Coronary artery (tissue), 2 donors: ENCODE data around the gene DIP2B.
"Not testable (repeated sequence)": the region's sequence is repeated elsewhere in the genome, so short reads cannot be mapped to it uniquely, and the experiment has no call there.

Experiments
- DNase-seq: peaks from one replicate; pipeline ENCODE4 v3.0.0-alpha.2; 2017; ENCODE audit warnings: low spot score
- H3K27ac ChIP-seq, 2 donors: fragments of 200-600 bp; sonication (generic); one replicate each; pipeline ENCODE4 v1.5.1; 2016 to 2019
- H3K4me3 ChIP-seq: fragments of 200-600 bp; sonication (generic); 2 replicates; pipeline ENCODE4 v1.5.1; 2016; ENCODE audit warnings: mild to moderate bottlenecking, moderate library complexity
- TF ChIP-seq, protein P1 (sequence below): fragments of 200-600 bp; sonication (generic); IDR thresholded peaks from one replicate; pipeline ENCODE4 v1.5.1; 2019; ENCODE audit warnings: antibody characterized with exemption

DIP2B gene

DNA sequence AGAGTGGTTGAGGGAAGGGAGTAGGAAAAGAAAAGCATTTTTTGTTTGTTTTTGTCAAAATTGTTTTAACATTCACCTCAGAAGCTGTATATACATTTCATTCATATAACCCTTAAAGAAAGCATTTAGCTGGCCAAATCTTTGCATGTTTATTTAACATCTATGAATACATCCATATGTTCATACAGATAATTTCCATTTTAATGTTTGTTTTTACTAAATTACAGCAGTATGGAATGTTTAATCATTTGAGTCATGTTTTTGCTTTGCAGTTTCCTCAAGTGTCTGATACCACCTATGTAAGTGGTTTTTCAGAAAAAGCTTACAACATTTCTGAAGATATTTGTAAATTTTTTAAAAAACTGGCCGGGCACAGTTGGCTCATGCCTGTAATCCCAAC lies 174.8 kb downstream of the DIP2B start:
- Histone ChIP-seq H3K4me3 (no peak overlapping the region), H3K27ac (no peak overlapping the region)
- TF ChIP-seq, protein P1, sequence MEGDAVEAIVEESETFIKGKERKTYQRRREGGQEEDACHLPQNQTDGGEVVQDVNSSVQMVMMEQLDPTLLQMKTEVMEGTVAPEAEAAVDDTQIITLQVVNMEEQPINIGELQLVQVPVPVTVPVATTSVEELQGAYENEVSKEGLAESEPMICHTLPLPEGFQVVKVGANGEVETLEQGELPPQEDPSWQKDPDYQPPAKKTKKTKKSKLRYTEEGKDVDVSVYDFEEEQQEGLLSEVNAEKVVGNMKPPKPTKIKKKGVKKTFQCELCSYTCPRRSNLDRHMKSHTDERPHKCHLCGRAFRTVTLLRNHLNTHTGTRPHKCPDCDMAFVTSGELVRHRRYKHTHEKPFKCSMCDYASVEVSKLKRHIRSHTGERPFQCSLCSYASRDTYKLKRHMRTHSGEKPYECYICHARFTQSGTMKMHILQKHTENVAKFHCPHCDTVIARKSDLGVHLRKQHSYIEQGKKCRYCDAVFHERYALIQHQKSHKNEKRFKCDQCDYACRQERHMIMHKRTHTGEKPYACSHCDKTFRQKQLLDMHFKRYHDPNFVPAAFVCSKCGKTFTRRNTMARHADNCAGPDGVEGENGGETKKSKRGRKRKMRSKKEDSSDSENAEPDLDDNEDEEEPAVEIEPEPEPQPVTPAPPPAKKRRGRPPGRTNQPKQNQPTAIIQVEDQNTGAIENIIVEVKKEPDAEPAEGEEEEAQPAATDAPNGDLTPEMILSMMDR = no peak
- DNase-seq = no peak

DNA sequence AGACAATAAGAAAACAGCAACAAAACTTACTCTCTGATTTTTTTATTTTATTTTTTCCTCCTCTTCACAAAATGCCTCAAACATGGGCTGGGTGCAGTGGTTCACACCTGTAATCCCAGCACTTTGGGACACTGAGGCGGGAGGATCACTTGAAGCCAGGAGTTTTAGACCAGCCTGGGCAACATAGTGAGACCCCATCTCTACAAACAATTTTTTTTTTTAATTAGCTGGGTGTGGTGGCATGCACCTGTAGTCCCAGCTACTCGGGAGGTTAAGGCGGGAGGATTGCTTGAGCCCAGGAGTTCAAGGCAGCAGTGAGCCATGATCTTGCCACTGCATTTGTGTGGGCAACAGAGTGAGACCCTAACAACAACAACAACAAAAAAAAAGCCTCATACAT lies 176.3 kb downstream of the DIP2B start:
- not testable (repeated sequence) for H3K4me3 ChIP-seq, DNase-seq, H3K27ac ChIP-seq

DNA sequence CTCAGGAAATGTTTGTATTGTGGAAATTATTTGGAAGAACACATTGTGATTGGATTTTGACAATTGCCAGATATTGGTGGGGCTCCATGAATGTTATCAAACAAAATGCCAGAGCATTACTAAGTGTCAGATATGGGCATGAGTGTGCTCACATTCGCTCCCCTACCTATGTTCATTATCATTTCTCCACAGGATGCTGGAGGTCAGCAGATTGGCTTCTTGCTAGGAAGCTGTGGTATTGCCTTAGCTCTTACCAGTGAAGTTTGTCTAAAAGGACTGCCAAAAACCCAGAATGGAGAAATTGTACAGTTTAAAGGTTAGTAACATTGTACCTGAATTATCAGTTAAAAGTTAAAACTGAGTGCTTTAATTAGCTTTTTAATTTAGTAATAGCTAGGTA lies 180.9 kb downstream of the DIP2B start:
- H3K27ac ChIP-seq = no peak overlapping the region
- no peak overlapping the region for H3K4me3 ChIP-seq
- TF ChIP-seq, protein P1 = no peak
- DNase-seq = no peak

DNA sequence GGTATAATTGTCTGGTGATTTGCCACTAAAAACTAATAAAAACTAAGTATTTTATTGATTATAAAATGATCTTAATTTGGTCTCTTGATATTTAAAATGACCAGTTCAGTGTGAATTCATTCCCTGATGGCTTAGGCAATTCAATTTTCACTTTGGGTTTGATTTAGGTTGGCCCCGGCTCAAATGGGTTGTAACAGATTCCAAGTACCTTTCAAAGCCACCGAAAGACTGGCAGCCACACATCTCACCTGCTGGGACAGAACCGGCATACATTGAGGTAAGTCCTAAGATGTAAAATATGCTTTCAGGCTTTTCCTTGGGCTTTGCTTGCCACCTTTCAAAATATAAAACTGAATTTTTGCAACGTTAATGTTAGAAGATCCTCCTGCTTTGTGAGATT lies 181.6 kb downstream of the DIP2B start:
- H3K4me3 ChIP-seq = no peak overlapping the region
- no peak for DNase-seq
- H3K27ac ChIP-seq = no peak overlapping the region
- TF ChIP-seq, protein P1 = no peak

DNA sequence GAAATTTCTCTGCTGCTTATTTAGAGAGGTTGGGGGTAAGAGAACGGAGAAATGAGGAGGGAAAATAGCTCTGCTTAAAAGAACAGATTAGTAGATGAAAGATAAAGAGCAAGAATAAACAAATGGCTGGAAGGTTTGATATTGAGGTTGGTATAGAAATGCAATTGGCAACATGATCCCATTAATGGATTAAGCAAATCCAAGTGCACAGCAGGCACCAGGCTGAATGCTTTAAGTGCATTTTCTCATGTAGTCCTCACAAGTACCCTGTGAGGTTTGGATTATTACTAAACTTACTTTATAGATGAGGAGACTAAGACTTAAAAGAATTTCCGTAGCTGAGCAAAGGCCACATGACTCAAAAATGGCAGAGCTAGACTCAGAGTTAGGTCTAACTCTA lies 182.2 kb downstream of the DIP2B start:
- DNase-seq = no peak
- TF ChIP-seq, protein P1 = no peak
- no peak overlapping the region for H3K27ac ChIP-seq
- H3K4me3 ChIP-seq = no peak overlapping the region

DNA sequence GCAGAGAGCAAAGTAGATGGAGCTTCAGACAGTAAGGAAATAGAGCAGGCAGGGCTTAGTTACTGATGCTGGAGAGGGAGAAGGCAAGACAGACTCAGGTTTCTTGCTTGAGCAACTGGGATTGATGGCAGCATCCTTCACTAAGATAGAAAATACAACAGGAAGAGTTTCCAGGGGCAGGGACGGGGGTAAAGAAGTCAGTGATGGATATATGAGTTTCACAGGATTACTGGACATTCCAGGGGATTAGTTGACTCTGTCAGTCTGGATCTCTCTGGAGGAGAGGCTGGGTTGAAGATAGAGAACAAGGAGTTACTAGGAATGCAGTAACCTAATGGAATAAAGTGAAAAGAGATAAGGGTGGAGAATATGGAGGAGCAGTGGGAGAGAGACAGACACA lies 184.7 kb downstream of the DIP2B start:
- no peak overlapping the region for H3K27ac ChIP-seq
- DNase-seq = no peak

DNA sequence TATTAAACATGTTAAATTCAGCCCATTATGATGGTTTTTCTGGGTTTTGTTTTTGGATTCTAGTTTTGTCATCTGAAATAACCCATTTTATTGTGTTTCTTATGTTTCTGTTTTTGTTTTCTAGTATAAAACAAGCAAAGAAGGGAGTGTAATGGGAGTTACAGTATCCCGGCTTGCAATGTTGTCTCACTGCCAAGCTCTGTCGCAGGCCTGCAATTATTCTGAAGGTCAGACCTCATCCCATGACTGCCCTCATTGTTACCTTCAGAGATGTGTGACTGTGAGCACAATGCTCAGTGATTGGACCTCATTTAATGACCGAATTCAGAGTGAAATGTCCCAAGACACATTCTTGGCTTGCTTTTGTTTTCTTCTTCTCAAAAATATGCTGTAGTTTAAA lies 186.1 kb downstream of the DIP2B start:
- H3K4me3 ChIP-seq = no peak overlapping the region
- H3K27ac ChIP-seq = no peak overlapping the region
- DNase-seq = no peak

More for the DNA sequence above, 184.7 kb downstream of the DIP2B start:
- TF ChIP-seq, protein P1 = no peak
- H3K4me3 ChIP-seq = no peak overlapping the region

More for the DNA sequence above, 186.1 kb downstream of the DIP2B start:
- TF ChIP-seq, protein P1 = no peak
